Measurements from ENCODE around the gene LIMCH1. TPM values are rescaled to one million over a fixed set of nuclear protein-coding genes. Genes with fewer than 3 reads are reported as not detected.

LIMCH1 gene
- total RNA-seq, 1 experiment from 2014 or later = 3.3 TPM

DNA sequence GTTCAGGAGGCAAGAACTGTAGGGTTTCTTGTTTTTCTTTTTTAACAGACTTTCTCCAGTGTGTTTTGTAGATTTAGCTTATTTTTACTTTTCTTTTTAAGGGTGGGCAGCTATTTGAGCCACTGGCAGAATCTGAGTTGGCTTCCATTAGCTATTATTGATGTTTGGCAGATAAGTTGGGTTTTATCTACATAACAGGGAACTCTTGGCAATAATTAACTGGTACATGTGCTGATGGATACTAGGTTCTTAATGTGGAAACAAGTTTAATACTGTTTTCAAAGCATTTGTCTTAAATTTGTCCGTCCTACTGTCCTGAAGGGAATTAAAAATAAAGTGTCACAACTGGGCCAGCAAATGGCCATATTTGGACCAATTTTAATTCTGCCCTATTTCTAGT lies 130.1 kb downstream of the LIMCH1 start:
- Histone ChIP-seq H3K14ac (ENCODE audit: insufficient read depth, low read length) (no peak overlapping the region), H2BK15ac (ENCODE audit: low read depth, low read length) (no peak overlapping the region), H3K4ac (ENCODE audit: low read depth, low read length) (no peak overlapping the region), H4K5ac (ENCODE audit: insufficient read length, low read depth, low read length) (no peak overlapping the region), H3K4me1 (ENCODE audit: insufficient read depth, low read length) (no peaks in the 10 kb centered on the region), H3K23me2 (ENCODE audit: insufficient read length, low read depth, low read length, poor library complexity, severe bottlenecking) (no peaks in the 10 kb centered on the region), H3K79me2 (ENCODE audit: insufficient read depth, low read length) (no peaks in the 10 kb centered on the region), H3K23ac (ENCODE audit: insufficient read length, low read depth, low read length) (no peak overlapping the region), H3K4me2 (ENCODE audit: insufficient read depth, insufficient read length, low read length) (no peak overlapping the region), H4K91ac (ENCODE audit: insufficient read length, low read depth, low read length) (no peak overlapping the region), H3K27me3 (ENCODE audit: insufficient read depth, low read length) (no peaks in the 10 kb centered on the region), H2AK5ac (ENCODE audit: insufficient read length, low read length) (no peak overlapping the region), H3K56ac (ENCODE audit: insufficient read length, low read depth, low read length) (no peak overlapping the region), H2BK120ac (ENCODE audit: low read depth, low read length, poor library complexity, severe bottlenecking) (no peak overlapping the region), H3T11ph (ENCODE audit: low read length) (no peak overlapping the region), H2BK12ac (ENCODE audit: insufficient read length, low read depth, low read length) (no peak overlapping the region), H3K18ac (ENCODE audit: insufficient read length, low read depth, low read length) (no peak overlapping the region), H2AFZ (ENCODE audit: low read length) (no peak overlapping the region), H3K79me1 (ENCODE audit: insufficient read depth, low read depth, low read length, poor library complexity, severe bottlenecking) (no peaks in the 10 kb centered on the region), H4K20me1 (ENCODE audit: control insufficient read depth, insufficient read depth, insufficient read length) (no peaks in the 10 kb centered on the region), H3K9ac (ENCODE audit: extremely low read depth, insufficient read length, low read length) (no peak overlapping the region), H3K27ac (ENCODE audit: insufficient read length, low read depth, low read length) (no peak overlapping the region), H4K8ac (replicated peaks; ENCODE audit: insufficient read length, low read depth, low read length) (no peak overlapping the region), H2BK5ac (ENCODE audit: insufficient read length, low read length) (no peak overlapping the region), H3K9me3 (ENCODE audit: control insufficient read depth, low read depth, low read length) (no peaks in the 10 kb centered on the region), H2BK20ac (ENCODE audit: low read depth, low read length, poor library complexity, severe bottlenecking) (no peak overlapping the region)
- H3K9me3 Mint-ChIP-seq = no peaks in the 10 kb centered on the region
- TF ChIP-seq, protein P1, sequence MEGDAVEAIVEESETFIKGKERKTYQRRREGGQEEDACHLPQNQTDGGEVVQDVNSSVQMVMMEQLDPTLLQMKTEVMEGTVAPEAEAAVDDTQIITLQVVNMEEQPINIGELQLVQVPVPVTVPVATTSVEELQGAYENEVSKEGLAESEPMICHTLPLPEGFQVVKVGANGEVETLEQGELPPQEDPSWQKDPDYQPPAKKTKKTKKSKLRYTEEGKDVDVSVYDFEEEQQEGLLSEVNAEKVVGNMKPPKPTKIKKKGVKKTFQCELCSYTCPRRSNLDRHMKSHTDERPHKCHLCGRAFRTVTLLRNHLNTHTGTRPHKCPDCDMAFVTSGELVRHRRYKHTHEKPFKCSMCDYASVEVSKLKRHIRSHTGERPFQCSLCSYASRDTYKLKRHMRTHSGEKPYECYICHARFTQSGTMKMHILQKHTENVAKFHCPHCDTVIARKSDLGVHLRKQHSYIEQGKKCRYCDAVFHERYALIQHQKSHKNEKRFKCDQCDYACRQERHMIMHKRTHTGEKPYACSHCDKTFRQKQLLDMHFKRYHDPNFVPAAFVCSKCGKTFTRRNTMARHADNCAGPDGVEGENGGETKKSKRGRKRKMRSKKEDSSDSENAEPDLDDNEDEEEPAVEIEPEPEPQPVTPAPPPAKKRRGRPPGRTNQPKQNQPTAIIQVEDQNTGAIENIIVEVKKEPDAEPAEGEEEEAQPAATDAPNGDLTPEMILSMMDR (conservative IDR thresholded peaks at IDR 0.05) = no peak
- no peaks in the 10 kb centered on the region for H3K27me3 Mint-ChIP-seq (ENCODE audit: low read depth)
- peaks cover 1 to 2% of the 10 kb centered on the region in 2 experiments for H3K4me1 Mint-ChIP-seq
- no peak overlapping the region for H3K27ac Mint-ChIP-seq
- DNase-seq = no peak
- no peaks in the 10 kb centered on the region; a peak in 1 of 7 replicates for H3K36me3 Mint-ChIP-seq (ENCODE audit: insufficient read depth in 1 of 3, low read depth in 3 of 3)
- no peak overlapping the region for H3K4me3 Mint-ChIP-seq
- no CpG with 5 or more reads among the region's 1 CpG for WGBS (ENCODE audit: extremely low coverage, insufficient read length, low lambda C conversion rate)
